Sciatic nerve (tissue), 1 donor: ENCODE data around the gene ABLIM1. TPM values are rescaled to one million over a fixed set of nuclear protein-coding genes. Genes with fewer than 3 reads are reported as not detected.

Experiments
- total RNA-seq: library from RNA; stranded (reverse); fragmentation: NEBNext Ultra II Directional; extraction: Animal tissue kit (Norgen Biotek cat#: 25700); gene quantifications from one replicate; pipeline ENCODE4 v1.2.1, GENCODE V29; 2021
- donor health status: DM: no; HTN: no; CAD: no.

The ABLIM1 gene
- total RNA-seq, 1 donor from 2014 or later, result 140 TPM

Other genes with a start within 250 kb of the ABLIM1 start
- 44.8 TPM for gene FHIP2A, start 163.5 kb upstream of the ABLIM1 start, total RNA-seq